ENCODE measurements around the gene TPMT.

- TF ChIP-seq CTCF (IDR thresholded peaks at IDR 0.05; ENCODE audit: insufficient read depth, low read depth, low read length) (no peak), EZH2 (IDR thresholded peaks at IDR 0.05; ENCODE audit: insufficient read depth, low read length) (no peak)
These were observed 64.5 kb downstream of the TPMT start for GRCh38 chr6:18090349-18090786.
